IMR-90 (cell line): ENCODE results near the gene RCBTB2. TPM values are rescaled to one million over a fixed set of nuclear protein-coding genes. Genes with fewer than 3 reads are reported as not detected.

Source experiments
- ATAC-seq: fragments of 200-7000 bp; cut with Tn5 transposase; 2 replicates; pipeline ENCODE4 v1.9.1; 2020; ENCODE audit warnings: low read depth, mild to moderate bottlenecking, moderate library complexity
- BruUV-seq: library from RNA; stranded (reverse); fragments of 400-500 nt; replicated peaks from 2 replicates; lab custom pipeline; 2021; lab: Mats Ljungman, UMichigan
- CTCF ChIA-PET: fragments of 300-600 bp; formaldehyde crosslinking; extraction: SDS; loops from one replicate; lab custom pipeline; 2021; ENCODE audit warnings: antibody characterized with exemption; lab: Yijun Ruan, JAX
- POLR2A ChIA-PET: fragments of 300-600 bp; sonication (Branson Sonifier 250); formaldehyde crosslinking; loops from one replicate; lab custom pipeline; 2022; ENCODE audit warnings: antibody characterized with exemption; ENCODE audit not compliant: unreplicated experiment; lab: Charles Lee
- DNase-seq: peaks from one replicate; pipeline ENCODE4 v3.0.0; 2013
- H2AFZ ChIP-seq: replicated peaks from 2 replicates; pipeline ENCODE3; 2013; ENCODE audit warnings: low read length, mild to moderate bottlenecking; ENCODE audit not compliant: poor library complexity
- H2AK5ac ChIP-seq: 2 replicates; pipeline ENCODE4 v1.6.1; 2013; ENCODE audit warnings: low read depth, low read length, inconsistent platforms
- H2AK9ac ChIP-seq: replicated peaks from 2 replicates; pipeline ENCODE3; 2013; ENCODE audit warnings: mild to moderate bottlenecking, low read depth, low read length, moderate library complexity; ENCODE audit not compliant: poor library complexity
- H2BK120ac ChIP-seq: 2 replicates; pipeline ENCODE4 v1.6.1; 2013; ENCODE audit warnings: low read depth, low read length, inconsistent platforms
- H2BK15ac ChIP-seq: 3 replicates; pipeline ENCODE4 v1.6.1; 2013; ENCODE audit warnings: low read depth, low read length, inconsistent platforms
- H2BK20ac ChIP-seq: 2 replicates; pipeline ENCODE4 v1.6.1; 2013; ENCODE audit warnings: low read depth, mild to moderate bottlenecking, inconsistent platforms, low read length, moderate library complexity
- H2BK5ac ChIP-seq: 2 replicates; pipeline ENCODE4 v1.6.1; 2013; ENCODE audit warnings: mild to moderate bottlenecking, low read depth, low read length, inconsistent platforms; ENCODE audit not compliant: poor library complexity, severe bottlenecking
- H3K14ac ChIP-seq: replicated peaks from 2 replicates; pipeline ENCODE4 v1.6.1; 2013; ENCODE audit warnings: low read depth, low read length, inconsistent platforms
- H3K18ac ChIP-seq: 2 replicates; pipeline ENCODE4 v1.6.1; 2013; ENCODE audit warnings: low read depth, low read length, control low read depth
- H3K23ac ChIP-seq: 2 replicates; pipeline ENCODE4 v1.6.1; 2013; ENCODE audit warnings: low read depth, low read length, inconsistent platforms
- H3K27ac ChIP-seq: 2 replicates; pipeline ENCODE4 v1.5.1; 2013; ENCODE audit warnings: mild to moderate bottlenecking, control low read depth, low read length; ENCODE audit not compliant: insufficient read depth
- H3K27me3 ChIP-seq: 2 replicates; pipeline ENCODE4 v1.6.1; 2013; ENCODE audit warnings: low read length; ENCODE audit not compliant: control insufficient read depth, insufficient read depth
- H3K36me3 ChIP-seq: 2 replicates; pipeline ENCODE4 v1.6.1; 2013; ENCODE audit warnings: low read length, mixed read lengths; ENCODE audit not compliant: control insufficient read depth, insufficient read depth
- H3K4ac ChIP-seq: 2 replicates; pipeline ENCODE4 v1.6.1; 2013; ENCODE audit warnings: low read depth, low read length, inconsistent platforms
- H3K4me1 ChIP-seq: 2 replicates; pipeline ENCODE4 v1.6.1; 2013; ENCODE audit warnings: low read length, mixed read lengths; ENCODE audit not compliant: control insufficient read depth, insufficient read depth
- H3K4me2 ChIP-seq: 2 replicates; pipeline ENCODE4 v1.6.1; 2013; ENCODE audit warnings: low read depth, mild to moderate bottlenecking, control low read depth, low read length, moderate library complexity
- H3K4me3 ChIP-seq: 2 replicates; pipeline ENCODE4 v1.5.1; 2013; ENCODE audit warnings: low read depth, mild to moderate bottlenecking, control low read depth, low read length, moderate library complexity; ENCODE audit not compliant: insufficient read depth
- H3K56ac ChIP-seq: 2 replicates; pipeline ENCODE4 v1.6.1; 2013; ENCODE audit warnings: low read length, inconsistent platforms; ENCODE audit not compliant: insufficient read depth; ENCODE audit errors: extremely low read depth
- H3K79me1 ChIP-seq, 2 experiments: 2 replicates each; pipeline ENCODE4 v1.6.1; 2013; ENCODE audit warnings: low read length in 2 of 2, inconsistent platforms in 1 of 2, low read depth in 1 of 2
- H3K9ac ChIP-seq: 2 replicates; pipeline ENCODE4 v1.6.1; 2013; ENCODE audit warnings: low read depth, low read length, control low read depth
- H3K9me1 ChIP-seq: 2 replicates; pipeline ENCODE4 v1.6.1; 2013; ENCODE audit warnings: low read length, inconsistent platforms; ENCODE audit not compliant: insufficient read depth
- H3K9me3 ChIP-seq: 2 replicates; pipeline ENCODE4 v1.6.1; 2013; ENCODE audit warnings: low read length; ENCODE audit not compliant: control insufficient read depth, insufficient read depth
- H4K20me1 ChIP-seq: 2 replicates; pipeline ENCODE4 v1.6.1; 2013; ENCODE audit warnings: low read length, inconsistent platforms; ENCODE audit not compliant: insufficient read depth
- H4K5ac ChIP-seq: 2 replicates; pipeline ENCODE4 v1.6.1; 2013; ENCODE audit warnings: mild to moderate bottlenecking, low read depth, low read length, control low read depth
- H4K8ac ChIP-seq, 2 experiments: 2 replicates each; pipeline ENCODE4 v1.6.1; 2013; ENCODE audit warnings: low read depth in 2 of 2, low read length in 2 of 2, control low read depth in 1 of 2, inconsistent platforms in 1 of 2
- H4K91ac ChIP-seq: 2 replicates; pipeline ENCODE4 v1.6.1; 2013; ENCODE audit warnings: low read depth, low read length, inconsistent platforms; ENCODE audit not compliant: insufficient read depth
- BHLHE40 ChIP-seq: fragments of 150-350 bp; IDR thresholded peaks from 2 replicates; pipeline ENCODE4 v1.6.1; 2016; ENCODE audit warnings: mild to moderate bottlenecking, low read depth, low read length
- CEBPB ChIP-seq: IDR thresholded peaks from 2 replicates; pipeline ENCODE4 v1.6.1; 2012; ENCODE audit warnings: low read depth, low read length, improper control_type of control experiment
- CHD1 ChIP-seq: IDR thresholded peaks from 2 replicates; pipeline ENCODE4 v1.6.1; 2012; ENCODE audit warnings: low read depth, low read length, improper control_type of control experiment
- CTCF ChIP-seq: conservative IDR thresholded peaks from 2 replicates; pipeline ENCODE4 v1.5.1; 2012; ENCODE audit warnings: mild to moderate bottlenecking, low read depth, low read length, improper control_type of control experiment
- FOS ChIP-seq: fragments of 150-350 bp; IDR thresholded peaks from 2 replicates; pipeline ENCODE4 v1.6.1; 2016; ENCODE audit warnings: low read depth, low read length
- MAFK ChIP-seq: IDR thresholded peaks from 2 replicates; pipeline ENCODE4 v1.6.1; 2012; ENCODE audit warnings: low read depth, low read length, improper control_type of control experiment
- MAZ ChIP-seq: IDR thresholded peaks from 2 replicates; pipeline ENCODE4 v1.6.1; 2012; ENCODE audit warnings: low read depth, mild to moderate bottlenecking, low read length, improper control_type of control experiment, moderate library complexity, borderline replicate concordance
- MXI1 ChIP-seq: IDR thresholded peaks from 2 replicates; pipeline ENCODE4 v1.6.1; 2012; ENCODE audit warnings: low read depth, mild to moderate bottlenecking, low read length, moderate library complexity, borderline replicate concordance
- NFE2L2 ChIP-seq: fragments of 150-350 bp; IDR thresholded peaks from 2 replicates; pipeline ENCODE4 v1.6.1; 2016; ENCODE audit warnings: low read depth, mild to moderate bottlenecking, low read length
- POLR2A ChIP-seq: IDR thresholded peaks from 2 replicates; pipeline ENCODE4 v1.6.1; 2012; ENCODE audit warnings: mild to moderate bottlenecking, low read depth, low read length
- RAD21 ChIP-seq: IDR thresholded peaks from 2 replicates; pipeline ENCODE4 v1.6.1; 2012; ENCODE audit warnings: low read length, improper control_type of control experiment
- RCOR1 ChIP-seq: IDR thresholded peaks from 2 replicates; pipeline ENCODE4 v1.6.1; 2012; ENCODE audit warnings: mild to moderate bottlenecking, low read length, improper control_type of control experiment; ENCODE audit not compliant: insufficient replicate concordance
- RFX5 ChIP-seq: IDR thresholded peaks from 2 replicates; pipeline ENCODE4 v1.8.0; 2012; ENCODE audit warnings: low read depth, mild to moderate bottlenecking, low read length, moderate library complexity
- SMC3 ChIP-seq: fragments of 150-350 bp; IDR thresholded peaks from 2 replicates; pipeline ENCODE4 v1.6.1; 2016; ENCODE audit warnings: low read depth, mild to moderate bottlenecking, antibody characterized with exemption, low read length, moderate library complexity
- WGBS, 2 experiments: methylation state at CpG; one replicate each; pipeline versions ENCODE4 v1.1.5 to v1.1.7; 2013; ENCODE audit warnings: missing lambda C conversion rate in 2 of 2; ENCODE audit not compliant: insufficient read length in 1 of 2; ENCODE audit errors: extremely low coverage in 2 of 2; 5-methylcytosine and 5-hydroxymethylcytosine counted together
- dilution Hi-C: fragments of 300-500 bp; cut with HindIII; formaldehyde crosslinking; loops from one replicate; pipeline ENCODE4 v1.14.3; 2018; ENCODE audit warnings: low sequenced_read_pairs; ENCODE audit not compliant: unreplicated experiment
- in situ Hi-C: fragments of 300-500 bp; cut with MboI; formaldehyde crosslinking; loops from 3 replicates; pipeline ENCODE4 v1.14.3; 2019; ENCODE audit warnings: low sequenced_read_pairs, inconsistent platforms, mixed read lengths
- intact Hi-C: fragments of 100-400 bp; cut with micrococcal nuclease; formaldehyde crosslinking; loops from 2 replicates; pipeline ENCODE4 v1.10.0; 2022
- polyA plus RNA-seq, 3 experiments: library from polyadenylated mRNA; depleted of rRNA; stranded (reverse); fragments of >200 nt; gene quantifications; 2 replicates each; pipeline ENCODE4 v1.2.3, GENCODE V29; 2012; ENCODE audit warnings: low replicate concordance in 1 of 3
- total RNA-seq: library from RNA; depleted of rRNA; stranded (reverse); fragments of >200 nt; gene quantifications from 2 replicates; pipeline ENCODE4 v1.2.3, GENCODE V29; 2012
- TF ChIP-seq, protein P1 (sequence below): fragments of 150-350 bp; IDR thresholded peaks from 2 replicates; pipeline ENCODE4 v1.6.1; 2016; ENCODE audit warnings: low read depth, mild to moderate bottlenecking, low read length, moderate library complexity, borderline replicate concordance
- TF ChIP-seq, protein P2 (sequence below): fragments of 150-350 bp; IDR thresholded peaks from 2 replicates; pipeline ENCODE4 v1.6.1; 2017; ENCODE audit warnings: mild to moderate bottlenecking, antibody characterized with exemption, low read length, low read depth

RCBTB2 gene
- total and polyA plus RNA-seq, 2 of the 4 experiments (the other 2 are of a cell fraction), result 4.0 to 5.2 TPM

DNA sequence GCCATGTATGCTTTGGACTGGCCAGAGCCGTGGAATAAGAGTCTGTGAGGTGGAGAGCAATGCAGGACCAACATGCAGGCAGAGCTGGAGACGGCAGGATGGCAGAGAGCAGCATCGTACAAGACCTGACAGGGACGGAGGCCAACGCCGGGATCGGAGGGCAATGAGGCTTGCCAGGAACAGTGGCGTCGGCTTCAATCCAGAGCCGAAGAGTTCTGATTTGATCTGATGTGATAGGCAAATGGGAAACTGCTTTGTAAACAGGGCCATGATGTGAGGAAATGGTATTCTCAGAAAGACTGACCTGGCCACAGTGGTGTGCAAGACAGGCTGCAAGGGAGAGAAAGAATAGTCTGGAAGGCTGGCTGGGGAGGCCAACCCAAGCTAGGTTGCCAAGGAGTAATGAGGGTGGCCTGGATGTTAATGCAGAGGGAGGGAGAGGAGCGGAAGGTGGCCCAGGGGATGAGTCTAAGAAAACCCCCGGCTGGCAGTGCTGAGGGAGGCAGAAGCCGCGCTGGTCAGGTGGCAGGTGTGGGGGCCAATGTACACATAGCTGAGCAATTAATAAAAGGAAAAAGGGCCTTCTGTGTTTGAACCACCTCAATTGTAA is 26.7 kb downstream of the RCBTB2 start:
- no peak overlapping the region for H2AK5ac ChIP-seq
- H2AFZ ChIP-seq, result no peak overlapping the region
- TF ChIP-seq, protein P1, sequence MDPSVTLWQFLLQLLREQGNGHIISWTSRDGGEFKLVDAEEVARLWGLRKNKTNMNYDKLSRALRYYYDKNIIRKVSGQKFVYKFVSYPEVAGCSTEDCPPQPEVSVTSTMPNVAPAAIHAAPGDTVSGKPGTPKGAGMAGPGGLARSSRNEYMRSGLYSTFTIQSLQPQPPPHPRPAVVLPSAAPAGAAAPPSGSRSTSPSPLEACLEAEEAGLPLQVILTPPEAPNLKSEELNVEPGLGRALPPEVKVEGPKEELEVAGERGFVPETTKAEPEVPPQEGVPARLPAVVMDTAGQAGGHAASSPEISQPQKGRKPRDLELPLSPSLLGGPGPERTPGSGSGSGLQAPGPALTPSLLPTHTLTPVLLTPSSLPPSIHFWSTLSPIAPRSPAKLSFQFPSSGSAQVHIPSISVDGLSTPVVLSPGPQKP, result no peak
- TF ChIP-seq NFE2L2 (no peak), SMC3 (no peak), MAFK (no peak), CHD1 (no peak), FOS (no peak), MAZ (no peak), RAD21 (no peak), POLR2A (no peak), CTCF (no peak), RCOR1 (no peak), RFX5 (no peak), CEBPB (no peak), BHLHE40 (no peak), MXI1 (no peak)
- TF ChIP-seq, protein P2, sequence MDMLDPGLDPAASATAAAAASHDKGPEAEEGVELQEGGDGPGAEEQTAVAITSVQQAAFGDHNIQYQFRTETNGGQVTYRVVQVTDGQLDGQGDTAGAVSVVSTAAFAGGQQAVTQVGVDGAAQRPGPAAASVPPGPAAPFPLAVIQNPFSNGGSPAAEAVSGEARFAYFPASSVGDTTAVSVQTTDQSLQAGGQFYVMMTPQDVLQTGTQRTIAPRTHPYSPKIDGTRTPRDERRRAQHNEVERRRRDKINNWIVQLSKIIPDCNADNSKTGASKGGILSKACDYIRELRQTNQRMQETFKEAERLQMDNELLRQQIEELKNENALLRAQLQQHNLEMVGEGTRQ, result no peak
- H3K9ac ChIP-seq, result no peak overlapping the region
- no peak overlapping the region for H3K14ac ChIP-seq
- in situ Hi-C loops (no loop called here), dilution Hi-C loops (no loop called here), intact Hi-C loops (no loop called here)
- H2BK15ac ChIP-seq, result no peak overlapping the region
- H2BK20ac ChIP-seq, result no peak overlapping the region
- H3K4me3 ChIP-seq, result no peak overlapping the region
- no peak overlapping the region for H4K8ac ChIP-seq
- H2AK9ac ChIP-seq, result no peak overlapping the region
- H4K91ac ChIP-seq, result no peak overlapping the region
- H3K36me3 ChIP-seq, result no peaks in the 10 kb centered on the region
- no TSS peak for BruUV-seq
- DNase-seq (no peak), ATAC-seq (no peak)
- peak overlapping the region; percentile 75; the same call in 1 of the 2 replicates for H3K27ac ChIP-seq
- peak overlapping the region; percentile 42; the same call in 1 of the 2 replicates for H3K18ac ChIP-seq
- WGBS, 2 experiments, result 87% methylated on average over 7 of the region's 14 CpGs; no CpG with 5 or more reads in 1 of the 2 experiments
- H3K27me3 ChIP-seq, result no peaks in the 10 kb centered on the region
- H3K23ac ChIP-seq, result no peak overlapping the region
- H3K4me1 ChIP-seq, result peaks cover 2% of the 10 kb centered on the region
- H4K20me1 ChIP-seq, result no peaks in the 10 kb centered on the region
- CTCF ChIA-PET, result no interaction called here
- H3K79me1 ChIP-seq, result no peaks in the 10 kb centered on the region
- H3K9me1 ChIP-seq, result no peaks in the 10 kb centered on the region; the same call in 1 of the 2 replicates
- peak overlapping the region; percentile 21; the same call in 1 of the 2 replicates for H4K5ac ChIP-seq
- H3K9me3 ChIP-seq, result no peaks in the 10 kb centered on the region
- no peak overlapping the region for H3K4ac ChIP-seq
- H3K4me2 ChIP-seq, result no peak overlapping the region
- no peak overlapping the region for H3K56ac ChIP-seq
- no peak overlapping the region for H2BK120ac ChIP-seq
- no peak overlapping the region for H2BK5ac ChIP-seq
- POLR2A ChIA-PET, result no interaction called here
